ENCODE results near the gene CD80. TPM values are rescaled to one million over a fixed set of nuclear protein-coding genes. Genes with fewer than 3 reads are reported as not detected.
A peak's percentile ranks its signal among the peaks of the same experiment; 100 is the strongest.
"Not testable (repeated sequence)": the region's sequence is repeated elsewhere in the genome, so short reads cannot be mapped to it uniquely, and the experiment has no call there.

CD80 gene
- total RNA-seq, 1 donor from 2014 or later, result not detected

- Histone ChIP-seq H3K4me1 (peaks cover 18% of the 10 kb centered on the region), H3K27ac (replicated peaks) (peak overlapping the region; percentile 75), H3K9me3 (replicated peaks) (no peaks in the 10 kb centered on the region), H3K36me3 (no peaks in the 10 kb centered on the region), H3K4me3 (no peak overlapping the region), H3K27me3 (ENCODE audit: low read depth) (no peaks in the 10 kb centered on the region)
- no peak for TF ChIP-seq CTCF (IDR thresholded peaks at IDR 0.05; ENCODE audit: borderline replicate concordance)
- no peak for DNase-seq
- intact Hi-C loops (cut with micrococcal nuclease), result no loop called here
Observed at GRCh38 chr3:119570229-119570628, 10.8 kb upstream of the CD80 start.

- H3K4me1 ChIP-seq, result peaks cover 18% of the 10 kb centered on the region
- H3K9me3 ChIP-seq (replicated peaks), result peaks cover 4% of the 10 kb centered on the region
- H3K27me3 ChIP-seq (ENCODE audit: low read depth), result no peaks in the 10 kb centered on the region
- intact Hi-C loops (cut with micrococcal nuclease), result no loop called here
- no peak overlapping the region for H3K4me3 ChIP-seq
- no peak for TF ChIP-seq CTCF (IDR thresholded peaks at IDR 0.05; ENCODE audit: borderline replicate concordance)
- no peak for DNase-seq
- no peaks in the 10 kb centered on the region for H3K36me3 ChIP-seq
- no peak overlapping the region for H3K27ac ChIP-seq (replicated peaks)
Observed at GRCh38 chr3:119569156-119569555, 9.7 kb upstream of the CD80 start.

- intact Hi-C loops (cut with micrococcal nuclease); DNase-seq: not testable (repeated sequence)
- H3K9me3 ChIP-seq (replicated peaks), result peaks cover 10% of the 10 kb centered on the region
Observed at GRCh38 chr3:119563334-119563733, 3.9 kb upstream of the CD80 start.

GRCh38 chr3:119562307-119562961, 3.0 kb upstream of the CD80 start:
- Histone ChIP-seq H3K4me1 (peaks cover 6% of the 10 kb centered on the region), H3K9me3 (replicated peaks) (peaks cover 10% of the 10 kb centered on the region), H3K27me3 (ENCODE audit: low read depth) (no peaks in the 10 kb centered on the region), H3K36me3 (no peaks in the 10 kb centered on the region), H3K27ac (replicated peaks) (no peak overlapping the region), H3K4me3 (no peak overlapping the region)
- TF ChIP-seq CTCF (IDR thresholded peaks at IDR 0.05; ENCODE audit: borderline replicate concordance), result no peak
- DNase-seq, result no peak
- intact Hi-C loops (cut with micrococcal nuclease), result no loop called here

More at GRCh38 chr3:119563334-119563733, 3.9 kb upstream of the CD80 start:
- not testable (repeated sequence) for H3K27me3 ChIP-seq (ENCODE audit: low read depth); H3K36me3 ChIP-seq; H3K4me3 ChIP-seq; H3K4me1 ChIP-seq; H3K27ac ChIP-seq (replicated peaks)

- peaks cover 6% of the 10 kb centered on the region for H3K4me1 ChIP-seq
- no peak for TF ChIP-seq CTCF (IDR thresholded peaks at IDR 0.05; ENCODE audit: borderline replicate concordance)
- no peak for DNase-seq
- no peak overlapping the region for H3K27ac ChIP-seq (replicated peaks)
- no peaks in the 10 kb centered on the region for H3K27me3 ChIP-seq (ENCODE audit: low read depth)
- intact Hi-C loops (cut with micrococcal nuclease), result no loop called here
- peaks cover 10% of the 10 kb centered on the region for H3K9me3 ChIP-seq (replicated peaks)
- no peaks in the 10 kb centered on the region for H3K36me3 ChIP-seq
- H3K4me3 ChIP-seq, result no peak overlapping the region
Observed at GRCh38 chr3:119560160-119560559, 746 bp upstream of the CD80 start.

GRCh38 chr3:119558626-119559317, 642 bp downstream of the CD80 start:
- intact Hi-C loops (cut with micrococcal nuclease), result no loop called here
- H3K36me3 ChIP-seq, result no peaks in the 10 kb centered on the region
- H3K4me3 ChIP-seq, result no peak overlapping the region
- H3K27ac ChIP-seq (replicated peaks), result no peak overlapping the region
- TF ChIP-seq CTCF (IDR thresholded peaks at IDR 0.05; ENCODE audit: borderline replicate concordance), result no peak
- H3K9me3 ChIP-seq (replicated peaks), result peaks cover 3% of the 10 kb centered on the region
- no peaks in the 10 kb centered on the region for H3K27me3 ChIP-seq (ENCODE audit: low read depth)
- peaks cover 6% of the 10 kb centered on the region for H3K4me1 ChIP-seq
- no peak for DNase-seq

All from left ventricle myocardium inferior (tissue), 1 donor.